Stimulated activated CD4-positive, alpha-beta T cell treated with anti-CD3 and anti-CD28 coated beads, Interleukin-2, amount 100 ng/mL, for 48 hours (primary cell): ENCODE data around the gene HES5.

Experiments used
- DNase-seq, 2 donors: peaks; one replicate each; pipeline ENCODE4 v3.0.0-alpha.2; 2020

HES5 gene

DNA sequence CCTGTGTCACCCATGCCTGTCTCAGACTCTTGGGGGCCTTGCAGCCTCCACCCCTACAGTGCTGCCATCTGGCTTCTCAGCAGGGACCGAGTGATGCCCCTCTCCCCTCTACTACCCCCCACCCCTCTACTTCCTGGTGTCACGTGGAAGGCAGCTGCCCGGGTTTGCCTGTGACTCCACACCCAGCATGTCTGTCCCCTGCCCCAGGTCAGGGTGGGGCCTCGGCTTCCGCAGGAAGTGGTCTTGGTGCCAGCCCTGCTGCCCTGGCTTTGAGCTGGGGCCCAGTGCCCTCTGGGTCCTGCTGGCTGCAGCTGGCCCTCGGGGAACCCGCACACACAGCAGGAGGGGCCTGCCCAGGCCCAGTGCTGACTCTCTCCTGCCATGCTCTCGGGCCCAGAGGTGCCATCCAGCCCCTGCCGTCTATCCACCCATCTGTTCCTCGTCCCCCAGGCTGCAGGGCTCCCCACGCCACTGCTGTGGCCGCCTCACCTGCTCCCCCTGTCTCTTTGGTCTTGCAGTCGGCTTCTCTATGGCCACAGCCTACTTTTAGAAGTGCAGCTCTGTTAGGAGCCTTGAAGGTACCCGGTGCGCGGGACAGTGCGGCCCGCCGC, 30.0 kb downstream of the HES5 start:
- no peak for DNase-seq

DNA sequence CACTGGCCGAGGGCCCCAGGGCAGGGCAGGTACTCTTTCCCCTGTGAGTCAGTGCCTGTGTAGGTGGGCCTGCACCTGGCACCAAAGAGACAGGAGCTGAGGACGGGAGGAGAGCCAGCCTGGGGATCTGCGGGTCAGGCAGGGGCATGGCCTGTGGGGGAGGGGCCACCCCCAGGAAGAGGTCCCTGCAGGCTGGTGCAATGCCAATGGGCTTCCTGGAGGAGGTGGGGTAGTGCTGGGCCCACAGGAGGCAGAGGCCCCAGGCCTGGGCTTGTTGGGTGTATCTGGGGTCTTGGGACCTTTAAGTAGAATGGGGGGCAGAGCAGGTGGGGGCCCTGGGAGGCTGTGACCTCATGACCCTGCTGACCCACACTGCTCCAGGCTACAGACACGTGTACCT, 30.8 kb downstream of the HES5 start:
- no peak for DNase-seq

DNA sequence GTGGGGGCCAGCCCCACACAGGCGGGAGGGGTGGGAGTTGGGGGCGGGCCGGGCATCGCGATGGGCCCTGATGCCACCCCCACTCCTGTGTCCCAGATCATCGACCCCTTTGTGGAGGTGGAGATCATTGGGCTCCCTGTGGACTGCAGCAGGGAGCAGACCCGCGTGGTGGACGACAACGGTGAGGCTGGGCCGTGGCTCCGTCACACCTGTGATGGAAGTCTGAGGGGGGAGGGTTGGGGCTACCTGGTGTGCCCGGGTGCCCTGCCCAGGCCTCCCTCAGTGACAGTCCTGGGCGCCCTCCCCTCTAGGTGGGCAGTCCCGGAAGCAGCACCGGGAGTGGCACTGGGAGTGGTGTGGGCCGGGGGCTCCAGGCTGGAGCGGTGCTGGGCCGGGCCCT, 31.4 kb downstream of the HES5 start:
- no peak for DNase-seq

DNA sequence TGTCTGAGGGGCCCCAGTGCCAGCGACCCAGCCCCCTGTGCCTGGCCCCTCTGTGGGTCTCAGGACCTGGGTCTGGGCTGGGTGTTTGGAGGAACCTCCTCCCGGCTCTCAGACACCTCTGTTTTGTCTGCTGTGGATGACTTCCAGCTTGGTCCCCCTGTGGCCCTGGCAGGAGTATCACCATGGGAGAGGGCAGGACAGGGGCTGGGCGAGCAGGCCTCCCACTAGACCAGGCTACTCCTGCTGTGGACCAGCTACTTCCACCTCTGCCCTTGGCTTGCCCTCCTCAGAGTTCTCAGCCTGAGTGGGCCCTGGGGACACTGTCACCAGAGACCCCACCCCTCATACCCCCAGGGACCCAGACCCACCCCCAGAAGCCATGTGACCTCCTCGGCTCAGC, 32.2 kb downstream of the HES5 start:
- no peak for DNase-seq

DNA sequence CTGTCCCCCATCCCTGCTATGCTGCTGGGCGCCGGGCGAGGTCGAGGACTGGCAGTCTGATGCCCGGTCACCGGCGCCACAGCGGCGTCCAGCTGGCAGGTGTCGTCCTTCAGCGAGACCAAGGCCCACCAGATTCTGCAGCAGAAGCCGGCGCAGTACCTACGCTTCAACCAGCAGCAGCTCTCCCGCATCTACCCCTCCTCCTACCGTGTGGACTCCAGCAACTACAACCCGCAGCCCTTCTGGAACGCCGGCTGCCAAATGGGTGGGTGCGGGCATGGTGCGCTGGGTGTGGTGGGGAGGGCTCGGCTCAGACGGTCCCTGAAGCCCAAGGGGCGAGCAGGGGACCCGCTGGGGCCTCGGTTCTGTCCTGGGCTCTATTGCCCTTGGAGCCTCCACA, 33.3 kb downstream of the HES5 start:
- no peak for DNase-seq

DNA sequence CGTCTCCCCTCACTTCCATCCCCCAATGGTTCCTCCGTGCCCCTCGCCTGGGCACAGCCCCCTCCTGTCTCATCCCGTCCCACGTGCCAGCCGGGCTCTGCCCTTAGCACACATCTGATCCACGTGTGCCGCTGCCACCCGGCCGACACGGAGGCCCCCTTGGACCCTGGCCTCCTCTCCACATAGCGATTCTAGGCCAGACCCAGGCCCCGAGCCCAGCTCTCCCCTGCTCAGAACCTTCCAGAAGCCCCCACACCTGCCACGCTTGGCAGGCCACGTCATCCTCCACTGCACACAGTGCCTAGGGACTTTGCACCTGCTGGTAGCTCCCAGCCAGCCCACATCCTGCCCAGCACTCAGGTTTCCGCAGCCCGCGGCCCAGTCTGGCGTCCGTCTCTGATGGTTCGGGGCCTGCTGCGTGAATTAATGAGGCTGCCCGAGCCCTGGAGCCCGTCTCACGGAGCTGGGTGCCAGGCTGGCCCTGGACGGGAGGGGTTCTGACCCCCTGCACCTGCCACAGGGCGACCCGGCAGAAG, 33.9 kb downstream of the HES5 start:
- DNase-seq: no peak

DNA sequence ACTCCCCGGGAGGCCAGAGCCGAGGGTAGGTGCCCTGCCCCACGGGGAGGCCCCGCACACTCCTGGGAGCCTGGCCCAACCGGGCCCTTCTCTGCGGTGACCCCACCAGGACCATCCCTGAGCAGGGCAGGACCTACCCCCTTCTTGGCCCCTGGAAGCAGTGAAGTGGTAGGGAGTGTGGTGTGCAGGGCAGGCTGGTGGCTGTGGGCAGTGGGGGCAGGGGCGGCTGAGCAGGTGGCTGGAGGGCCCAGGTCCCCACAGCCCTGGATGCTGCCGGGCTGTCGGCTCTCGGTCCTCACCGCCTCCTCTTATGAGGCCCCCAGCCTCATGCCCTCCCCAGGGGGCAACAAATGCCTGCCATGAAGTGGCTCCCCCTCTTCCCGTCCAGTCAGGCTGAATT, 34.5 kb downstream of the HES5 start:
- DNase-seq: no peak

DNA sequence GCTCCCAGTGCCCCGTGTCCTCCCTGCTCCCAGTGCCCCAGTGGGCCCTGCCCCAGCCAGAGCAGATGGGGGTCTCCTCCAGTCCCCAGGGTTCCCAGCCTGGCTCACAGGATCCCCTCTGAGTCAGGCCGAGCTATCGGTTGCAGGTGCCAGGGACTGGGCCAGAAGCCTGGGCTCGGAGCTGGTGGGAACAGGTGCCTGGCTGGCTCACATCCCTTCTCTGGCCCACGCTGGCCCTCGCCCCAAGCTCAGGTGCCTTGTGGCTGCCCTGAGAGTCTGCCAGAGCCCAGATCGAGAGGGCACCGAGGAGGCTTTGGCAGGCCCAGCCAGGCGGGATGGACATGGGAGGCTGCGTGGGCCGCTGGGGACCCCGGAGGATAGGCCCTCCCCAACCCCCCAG, 35.0 kb downstream of the HES5 start:
- DNase-seq: no peak

DNA sequence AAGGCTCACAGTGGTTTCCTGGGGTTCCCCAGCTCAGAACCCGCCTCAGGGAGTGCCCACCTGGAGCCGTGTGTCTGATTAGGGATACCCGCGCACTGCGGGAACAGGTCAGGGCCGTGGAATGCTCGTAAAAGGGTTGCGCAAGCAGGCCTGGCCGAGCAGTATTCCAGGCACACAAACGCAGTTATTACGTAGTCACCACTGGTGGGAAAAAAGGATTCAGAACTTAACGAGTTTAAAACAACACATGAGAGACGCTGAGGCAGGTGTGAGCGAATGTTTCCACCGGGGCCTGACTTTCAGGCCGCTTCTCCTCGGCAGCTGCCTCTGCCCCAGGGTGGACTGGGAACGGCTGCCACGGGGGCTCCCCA, 35.8 kb downstream of the HES5 start:
- no peak for DNase-seq

DNA sequence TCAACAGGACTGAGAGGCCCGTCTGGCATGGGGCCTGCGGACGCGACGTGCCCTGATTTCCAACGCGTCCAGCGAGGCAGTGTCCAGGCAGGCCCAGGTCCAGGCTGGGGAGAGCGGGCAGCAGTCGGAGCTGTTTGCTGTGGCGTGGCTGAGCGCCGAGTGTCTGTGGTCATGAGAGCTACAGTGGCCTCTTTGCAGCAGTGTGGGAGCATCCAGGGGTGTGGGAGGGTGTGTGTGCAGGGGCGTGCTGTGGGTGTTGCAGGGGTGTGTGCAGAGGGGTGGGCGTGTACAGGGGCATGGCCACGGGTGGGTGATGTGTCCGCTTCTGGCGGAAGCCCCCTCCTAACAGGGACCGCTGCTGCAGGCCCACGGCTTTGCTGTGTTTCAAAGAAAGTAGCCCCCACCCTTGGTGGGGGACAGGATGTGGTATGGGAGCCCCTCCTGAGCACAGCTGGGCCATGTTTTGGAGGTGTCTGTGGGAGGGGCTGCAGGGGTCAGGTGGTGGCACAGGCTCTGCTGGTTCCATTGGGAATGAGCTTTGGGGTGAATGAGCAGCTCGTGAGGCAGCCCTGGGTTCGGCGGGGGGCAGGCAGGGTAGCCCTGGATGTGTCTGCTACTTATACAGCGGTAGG, 36.3 kb downstream of the HES5 start:
- DNase-seq: no peak

DNA sequence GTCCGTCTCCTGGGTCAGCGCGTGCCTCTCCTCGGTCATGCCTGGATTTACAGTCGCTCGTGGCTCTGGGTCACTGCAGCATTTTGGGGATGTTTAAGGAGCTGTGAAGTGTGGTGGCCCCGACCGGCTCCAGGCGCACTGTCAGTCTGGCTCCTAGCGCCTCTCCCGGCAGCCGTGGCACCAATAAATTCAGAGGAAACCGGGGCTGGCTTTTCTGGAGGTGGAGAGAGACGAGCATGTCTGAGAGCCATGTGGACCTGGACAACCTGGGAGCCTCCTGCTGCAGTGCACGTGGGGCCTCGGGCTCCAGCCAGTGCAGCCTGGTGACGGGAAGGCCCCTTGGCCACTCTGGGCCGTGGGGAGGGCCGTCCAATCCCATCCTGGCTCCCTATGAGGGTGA, 36.8 kb downstream of the HES5 start:
- no peak for DNase-seq

DNA sequence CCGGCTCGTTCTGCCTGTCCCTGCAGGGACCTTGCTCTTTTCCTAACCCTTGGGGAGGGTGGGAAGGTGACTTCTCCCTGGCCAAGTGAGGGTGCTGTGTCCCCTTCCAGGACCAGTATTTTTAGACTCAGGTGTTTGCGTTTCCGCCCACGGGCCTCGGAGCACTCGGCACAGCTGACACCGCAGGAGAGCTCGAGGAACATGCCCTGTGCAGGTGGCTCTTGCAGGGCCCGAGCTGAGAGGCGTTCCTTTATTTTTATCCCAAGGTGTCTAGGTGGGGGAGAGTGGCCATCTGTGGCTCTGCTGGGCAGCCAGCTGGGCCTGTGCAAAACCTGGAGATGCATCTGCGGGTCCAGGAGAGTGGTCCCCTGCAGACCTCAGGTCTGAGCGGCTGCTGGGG, 38.0 kb downstream of the HES5 start:
- no peak for DNase-seq

DNA sequence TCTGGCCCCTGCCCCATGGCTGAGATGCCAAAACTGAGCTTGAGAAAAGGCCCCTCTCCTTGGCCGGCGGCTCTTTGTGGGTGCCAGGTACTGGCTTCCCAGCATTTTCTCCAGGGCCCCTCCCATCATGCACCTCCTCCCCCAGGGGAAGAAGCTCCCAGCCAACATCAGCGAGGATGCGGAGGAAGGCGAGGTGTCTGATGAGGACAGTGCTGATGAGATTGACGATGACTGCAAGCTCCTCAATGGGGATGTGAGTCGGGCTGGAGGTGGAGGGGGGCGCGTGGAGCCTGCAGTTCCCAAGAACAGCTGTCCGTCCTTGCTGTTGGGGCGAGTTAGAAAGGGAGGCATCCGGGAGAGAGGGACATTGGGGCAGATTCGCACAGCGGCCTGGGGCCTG, 40.4 kb downstream of the HES5 start:
- no peak for DNase-seq

DNA sequence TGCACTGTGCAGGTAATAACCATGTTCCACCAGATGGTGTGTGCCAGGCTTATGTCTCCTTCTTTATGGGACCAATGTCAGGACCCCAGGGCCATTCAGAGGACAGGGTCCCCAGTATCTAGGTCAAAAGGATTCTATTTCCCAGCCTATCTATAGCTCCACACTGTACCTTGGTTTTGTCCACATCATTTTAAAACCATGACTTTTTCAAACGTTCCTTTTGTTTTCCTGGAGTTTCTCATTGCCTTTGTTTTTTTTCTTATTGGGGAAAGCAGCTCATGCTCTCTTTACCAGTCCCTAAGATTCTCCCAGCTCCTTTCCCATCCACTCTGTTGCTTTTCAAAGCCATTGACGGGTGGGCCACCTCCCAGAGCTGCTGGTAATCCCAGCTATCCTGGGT, 41.4 kb downstream of the HES5 start:
- no peak for DNase-seq

DNA sequence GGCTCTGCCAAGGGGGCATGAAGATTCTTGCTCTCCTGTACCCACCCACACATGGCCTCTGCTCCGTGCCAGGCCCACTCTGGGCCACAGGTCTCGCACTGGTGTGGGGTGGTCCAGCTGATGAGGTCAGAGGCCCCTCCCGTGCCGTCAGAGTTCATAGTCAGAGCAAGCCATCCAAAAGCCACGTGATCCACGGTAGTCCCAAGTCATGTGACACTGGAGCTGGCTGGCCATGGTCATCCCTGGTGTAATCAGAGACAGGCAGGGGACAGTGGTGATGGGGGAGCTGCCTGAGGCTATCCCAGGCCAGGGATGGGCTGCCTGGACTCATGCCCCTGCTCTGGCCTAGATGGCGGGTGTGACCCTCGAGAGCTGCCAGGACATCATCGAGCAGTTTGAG, 43.5 kb downstream of the HES5 start:
- DNase-seq: no peak

DNA sequence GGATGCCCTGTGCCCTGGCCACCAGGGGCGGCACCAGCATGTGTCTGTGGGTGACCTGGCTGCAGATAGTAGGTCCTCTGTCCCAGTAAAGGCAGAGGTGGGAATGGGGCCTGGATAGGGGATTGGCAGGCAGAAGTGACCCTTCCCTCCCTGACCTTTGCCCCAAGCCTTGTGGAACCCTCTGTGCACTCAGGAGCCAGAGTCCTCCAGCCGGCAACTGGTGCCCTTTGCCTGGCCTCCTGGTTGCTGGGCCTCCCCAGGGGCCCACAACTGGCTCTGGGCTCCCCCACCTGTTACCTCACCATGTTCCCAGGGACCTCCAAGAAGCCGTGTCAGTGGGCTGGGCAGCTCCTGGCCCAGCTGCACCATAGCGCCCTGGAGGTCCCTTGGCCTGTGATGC, 44.0 kb downstream of the HES5 start:
- no peak for DNase-seq

DNA sequence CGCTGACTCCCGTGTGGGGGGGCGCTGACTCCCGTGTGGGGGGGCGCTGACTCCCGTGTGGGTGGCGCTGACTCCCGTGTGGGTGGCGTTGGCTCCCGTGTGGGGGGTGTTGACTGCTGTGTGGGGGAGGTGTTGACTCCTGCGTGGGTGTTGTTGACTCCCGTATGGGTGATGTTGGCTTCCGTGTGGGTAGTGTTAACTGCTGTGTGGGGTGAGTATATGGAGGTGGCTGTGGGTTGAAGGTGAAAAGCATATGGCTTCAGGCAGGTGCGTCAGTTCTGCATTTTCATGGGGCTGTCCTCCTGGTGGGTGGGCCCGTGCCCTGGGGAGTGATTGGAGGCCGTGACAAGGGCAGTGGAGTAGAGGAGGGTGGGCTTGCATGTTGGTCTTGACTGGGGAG, 46.1 kb downstream of the HES5 start:
- no peak for DNase-seq

DNA sequence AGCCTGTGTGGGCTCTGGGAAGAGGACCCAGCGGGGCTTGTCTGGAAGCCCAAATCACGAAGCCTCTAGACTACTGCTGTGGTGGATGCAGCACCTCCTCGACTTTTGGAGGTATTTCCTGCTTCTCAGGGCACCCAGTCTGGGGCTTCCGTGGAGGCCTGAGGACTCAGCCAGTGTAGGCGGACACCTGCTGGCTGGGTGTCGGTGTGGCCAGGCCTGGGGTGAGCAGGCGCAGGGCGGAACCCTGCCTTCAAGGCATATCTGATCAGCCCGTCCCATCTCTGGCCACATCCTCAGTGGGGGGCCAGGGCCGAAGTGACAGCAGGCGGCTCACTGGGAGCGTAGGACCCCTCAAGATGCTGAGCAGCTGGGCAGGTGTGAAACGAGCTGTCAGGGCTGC, 47.0 kb downstream of the HES5 start:
- no peak for DNase-seq

DNA sequence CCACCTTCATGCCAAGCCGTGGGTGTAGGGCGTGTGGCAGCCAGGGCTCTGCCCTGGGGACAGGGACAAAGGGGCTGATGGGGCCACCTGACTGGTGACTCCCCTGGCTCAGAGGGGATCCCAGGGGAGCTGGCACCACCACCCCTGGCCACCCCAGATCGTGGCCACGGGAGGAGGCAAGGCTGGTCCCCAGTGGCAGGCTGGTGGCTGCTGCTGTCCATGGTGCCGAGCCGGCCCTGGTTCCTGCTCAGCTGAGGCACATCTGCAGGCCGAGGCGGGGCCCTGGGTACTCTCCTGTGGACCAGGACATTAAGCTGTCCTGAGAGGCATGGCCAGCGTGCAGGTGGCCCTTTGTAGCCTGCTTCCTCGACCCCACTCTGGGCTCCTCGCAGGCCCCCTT, 47.5 kb downstream of the HES5 start:
- DNase-seq: no peak

DNA sequence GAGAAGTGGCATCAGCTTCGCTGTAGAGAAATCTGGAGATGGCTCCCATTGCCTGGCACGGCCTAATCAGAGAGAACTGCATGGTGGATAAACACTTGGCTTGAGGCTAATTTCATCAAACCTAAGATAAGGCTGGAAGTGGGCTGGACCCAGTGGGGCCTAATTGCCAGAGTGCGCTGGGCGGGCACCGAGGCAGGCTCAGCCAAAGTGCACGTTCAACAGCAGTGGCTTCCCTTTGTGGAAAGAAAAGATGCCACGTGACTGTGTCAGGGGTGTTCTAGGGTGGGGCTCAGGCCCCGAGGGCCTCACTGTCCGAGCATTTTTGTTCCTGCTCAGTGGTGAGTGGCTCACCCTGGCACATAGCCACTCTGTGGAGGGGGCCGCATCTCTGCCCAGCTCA, 48.2 kb downstream of the HES5 start:
- no peak for DNase-seq

DNA sequence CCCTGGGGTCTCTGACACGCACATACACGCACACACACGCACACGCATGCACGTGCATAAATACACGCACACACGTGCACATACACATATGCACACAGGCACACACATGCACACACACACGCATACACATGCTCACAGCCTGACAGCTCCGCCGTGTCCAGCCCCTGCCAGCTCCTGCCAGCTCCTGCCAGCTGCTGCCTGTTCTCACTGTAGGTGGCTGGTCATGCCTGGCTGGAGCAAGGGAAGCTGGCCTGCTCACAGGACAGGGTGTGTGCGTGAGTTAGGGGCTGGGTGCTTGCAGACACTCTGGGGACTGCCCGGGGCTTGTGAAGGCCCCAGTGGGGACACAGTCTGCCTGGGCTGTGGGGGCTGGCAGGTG, 49.1 kb downstream of the HES5 start:
- no peak for DNase-seq

DNA sequence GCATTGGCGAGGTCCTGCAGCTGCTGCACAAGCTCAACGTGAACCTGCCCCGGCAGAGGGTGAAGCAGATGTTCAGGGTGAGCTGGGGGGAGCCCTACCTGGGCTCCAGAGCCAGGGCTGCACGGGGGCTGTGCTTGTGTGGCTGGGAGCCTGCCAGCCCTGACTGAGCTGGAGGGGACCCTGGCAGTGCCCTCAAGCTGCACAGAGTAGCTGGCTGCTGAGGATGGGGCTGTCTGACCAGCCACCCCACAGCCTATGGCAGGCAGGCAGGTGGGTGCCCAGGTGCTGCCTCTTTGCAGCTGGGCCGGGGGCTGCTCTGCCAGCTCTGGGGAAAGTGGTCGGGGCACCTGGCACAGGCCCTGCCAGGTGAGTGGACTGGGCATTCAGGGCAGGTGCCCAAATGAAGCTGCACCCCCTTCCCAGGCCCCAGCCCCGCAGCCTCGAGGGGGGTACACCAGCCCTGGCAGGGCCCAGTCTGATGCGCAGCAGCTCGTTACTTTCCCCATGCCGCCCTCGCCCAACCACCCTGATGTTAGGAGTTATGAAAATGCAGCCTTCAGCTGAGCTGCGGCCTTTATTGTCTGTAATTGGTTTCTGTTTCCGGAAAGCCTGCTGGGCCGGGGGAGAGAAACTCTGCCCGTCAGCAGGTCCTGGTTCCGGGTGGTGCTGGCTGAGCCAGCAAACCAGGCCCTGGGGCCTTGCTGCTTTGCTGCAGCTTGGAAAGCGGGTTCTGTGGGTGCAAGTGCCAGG, 49.7 kb downstream of the HES5 start:
- DNase-seq: no peak

DNA sequence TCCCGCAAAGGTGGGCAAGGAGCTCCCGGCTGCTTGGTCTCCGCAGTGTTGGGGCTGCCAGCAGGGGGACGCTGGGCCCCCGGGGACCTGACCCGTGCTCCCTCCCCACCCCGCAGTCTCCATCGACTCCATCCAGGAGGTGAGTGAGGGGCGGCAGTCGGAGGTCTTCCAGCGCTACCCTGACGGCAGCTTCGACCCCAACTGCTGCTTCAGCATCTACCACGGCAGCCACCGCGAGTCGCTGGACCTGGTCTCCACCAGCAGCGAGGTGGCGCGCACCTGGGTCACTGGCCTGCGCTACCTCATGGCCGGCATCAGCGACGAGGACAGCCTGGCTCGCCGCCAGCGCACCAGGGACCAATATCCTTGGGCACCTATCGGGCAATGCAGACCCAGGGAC, 50.4 kb downstream of the HES5 start:
- no peak for DNase-seq

DNA sequence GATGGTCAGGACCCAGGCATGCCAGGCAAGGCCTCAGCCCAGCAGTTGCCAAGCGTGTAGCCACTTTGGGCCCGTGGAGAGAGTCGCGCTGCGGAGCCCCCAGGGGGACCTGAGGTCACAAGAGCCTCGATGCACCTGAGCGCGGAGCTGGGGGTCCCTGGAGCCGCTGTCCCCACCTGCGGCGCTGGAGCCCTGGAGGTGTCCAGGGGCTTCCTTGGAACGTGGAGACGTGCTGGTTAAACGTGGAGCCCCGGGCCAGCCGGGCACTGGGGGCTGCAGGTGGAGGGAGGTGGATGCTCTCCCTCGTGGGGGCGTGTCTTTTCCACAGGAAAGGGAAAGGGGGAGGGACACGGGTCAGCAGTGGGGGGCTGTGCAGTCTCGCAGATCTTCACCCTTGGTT, 50.9 kb downstream of the HES5 start:
- DNase-seq: no peak
